Esophagus squamous epithelium (tissue), 5 donors: ENCODE data around the gene DHCR24. TPM values are rescaled to one million over a fixed set of nuclear protein-coding genes. Genes with fewer than 3 reads are reported as not detected.

ENCODE experiments used
- DNase-seq: peaks from one replicate; lab custom pipeline; 2025; lab: John Stamatoyannopoulos, UW
- H3K27ac ChIP-seq, 4 donors: fragments of 200-600 bp; sonication (generic); one replicate each; pipeline ENCODE4 v1.5.1; 2016 to 2019; ENCODE audit warnings: mild to moderate bottlenecking in 1 of 4
- H3K27me3 ChIP-seq, 4 donors: fragments of 200-600 bp; sonication (generic); 1 replicate in 3 of 4; 2 replicates in 1 of 4; pipeline versions ENCODE4 v1.5.1 to v1.6.0; 2017 to 2021; ENCODE audit warnings: antibody characterized with exemption in 1 of 4
- H3K36me3 ChIP-seq, 3 donors: fragments of 200-600 bp; sonication (generic); one replicate each; pipeline ENCODE4 v1.5.1; 2016 to 2019
- H3K4me1 ChIP-seq, 3 donors: fragments of 200-600 bp; sonication (generic); one replicate each; pipeline ENCODE4 v1.5.1; 2017 to 2019
- H3K4me3 ChIP-seq, 4 donors: fragments of 200-600 bp; sonication (generic); 1 replicate in 3 of 4; 2 replicates in 1 of 4; pipeline ENCODE4 v1.5.1; 2016 to 2019; ENCODE audit warnings: mild to moderate bottlenecking in 2 of 4, moderate library complexity in 1 of 4
- H3K9me3 ChIP-seq, 3 donors: fragments of 200-600 bp; sonication (generic); one replicate each; pipeline ENCODE4 v1.5.1; 2016 to 2019
- POLR2A ChIP-seq, 4 donors: fragments of 450-650 bp; IDR thresholded peaks; one replicate each; pipeline ENCODE4 v1.6.1; 2017; ENCODE audit warnings: antibody characterized with exemption in 4 of 4, mild to moderate bottlenecking in 4 of 4, moderate library complexity in 3 of 4
- WGBS, 2 donors: methylation state at CpG; one replicate each; pipeline ENCODE4 v1.1.5; 2018; 5-methylcytosine and 5-hydroxymethylcytosine counted together
- intact Hi-C: fragments of 100-400 bp; cut with DNase I; formaldehyde crosslinking; loops from one replicate; pipeline ENCODE4 v1.15.0; 2022
- total RNA-seq, 4 donors: library from RNA; depleted of rRNA; stranded (reverse); fragments of >200 nt; gene quantifications; one replicate each; pipeline ENCODE4 v1.1.0, GENCODE V29; 2016
- TF ChIP-seq, protein P1 (sequence below), 6 experiments: fragments of 450-650 bp in 4 of 6; fragments of 200-600 bp in 2 of 6; sonication (generic) in 2 of 6; IDR thresholded peaks; one replicate each; pipeline ENCODE4 v1.5.1; 2016 to 2019; ENCODE audit warnings: antibody characterized with exemption in 6 of 6, mild to moderate bottlenecking in 4 of 6, moderate library complexity in 4 of 6
- donor health status: DM: yes; HTN: yes; CAD: no.

The DHCR24 gene
- total RNA-seq, 4 donors from 2014 or later: 285 to 499 (median 340) TPM

DNA sequence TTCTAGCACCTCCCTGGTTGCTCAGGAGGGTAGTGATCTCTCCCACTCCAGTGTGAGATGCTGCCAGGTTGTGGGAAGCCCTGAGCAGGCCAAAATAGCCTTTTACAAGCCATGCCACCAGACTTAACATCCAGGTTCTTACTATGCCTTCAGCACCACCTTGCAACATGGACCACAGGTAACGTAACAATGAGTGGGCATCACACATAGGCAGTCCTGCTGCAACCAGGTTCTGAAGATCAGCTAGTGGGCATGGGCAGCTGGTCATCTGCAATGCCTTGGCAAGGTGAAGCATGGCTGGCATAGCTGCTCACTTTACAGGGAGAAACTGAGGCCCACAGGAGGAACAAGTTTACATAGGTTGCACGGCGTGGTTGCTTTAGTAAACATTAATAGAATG is 40.7 kb downstream of the DHCR24 start:
- Histone ChIP-seq H3K27me3 (no peaks in the 10 kb centered on the region), H3K9me3 (no peaks in the 10 kb centered on the region), H3K27ac (peak overlapping the region in 2 of 4 donors; percentile 28 to 72), H3K4me3 (no peak overlapping the region), H3K4me1 (peaks cover 3 to 39% (median 3%) of the 10 kb centered on the region in 3 donors), H3K36me3 (peaks cover 0 to 54% (median 3%) of the 10 kb centered on the region in 3 donors)
- no peak for TF ChIP-seq POLR2A (IDR thresholded peaks at IDR 0.05)
- TF ChIP-seq, protein P1, sequence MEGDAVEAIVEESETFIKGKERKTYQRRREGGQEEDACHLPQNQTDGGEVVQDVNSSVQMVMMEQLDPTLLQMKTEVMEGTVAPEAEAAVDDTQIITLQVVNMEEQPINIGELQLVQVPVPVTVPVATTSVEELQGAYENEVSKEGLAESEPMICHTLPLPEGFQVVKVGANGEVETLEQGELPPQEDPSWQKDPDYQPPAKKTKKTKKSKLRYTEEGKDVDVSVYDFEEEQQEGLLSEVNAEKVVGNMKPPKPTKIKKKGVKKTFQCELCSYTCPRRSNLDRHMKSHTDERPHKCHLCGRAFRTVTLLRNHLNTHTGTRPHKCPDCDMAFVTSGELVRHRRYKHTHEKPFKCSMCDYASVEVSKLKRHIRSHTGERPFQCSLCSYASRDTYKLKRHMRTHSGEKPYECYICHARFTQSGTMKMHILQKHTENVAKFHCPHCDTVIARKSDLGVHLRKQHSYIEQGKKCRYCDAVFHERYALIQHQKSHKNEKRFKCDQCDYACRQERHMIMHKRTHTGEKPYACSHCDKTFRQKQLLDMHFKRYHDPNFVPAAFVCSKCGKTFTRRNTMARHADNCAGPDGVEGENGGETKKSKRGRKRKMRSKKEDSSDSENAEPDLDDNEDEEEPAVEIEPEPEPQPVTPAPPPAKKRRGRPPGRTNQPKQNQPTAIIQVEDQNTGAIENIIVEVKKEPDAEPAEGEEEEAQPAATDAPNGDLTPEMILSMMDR (IDR thresholded peaks at IDR 0.05): no peak
- no peak for DNase-seq
- WGBS, 2 donors: 82 to 94% methylated on average over 2 to 3 of the region's 3 CpGs
- intact Hi-C loops: no loop called here

DNA sequence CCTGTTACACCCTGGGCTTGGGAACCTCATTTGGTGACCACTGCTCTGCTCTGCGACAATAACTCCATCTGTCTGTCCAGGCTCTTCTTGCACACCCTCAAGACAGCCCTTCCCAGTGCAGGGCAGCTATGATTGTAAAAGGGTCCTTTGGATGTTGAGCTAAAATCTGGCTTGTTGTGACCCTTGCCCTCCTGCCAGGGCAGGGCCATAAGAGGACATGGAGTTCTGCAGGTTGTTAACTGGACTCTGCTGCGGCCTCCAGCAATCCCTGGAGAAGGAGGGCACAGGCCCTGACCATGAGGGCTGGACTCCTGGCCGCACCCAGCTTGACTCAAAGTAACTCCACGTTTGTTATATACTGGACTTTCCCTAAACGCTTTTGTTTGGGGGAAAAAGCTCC is 41.2 kb downstream of the DHCR24 start:
- intact Hi-C loops: no loop called here
- no peaks in the 10 kb centered on the region for H3K9me3 ChIP-seq
- H3K4me3 ChIP-seq: no peak overlapping the region
- 72 to 80% methylated on average over 4 to 5 of the region's 5 CpGs for WGBS, 2 donors
- no peaks in the 10 kb centered on the region for H3K27me3 ChIP-seq
- DNase-seq: no peak
- peaks cover 0 to 49% (median 0%) of the 10 kb centered on the region in 3 donors for H3K36me3 ChIP-seq
- TF ChIP-seq, protein P1 (IDR thresholded peaks at IDR 0.05): no peak
- no peak for TF ChIP-seq POLR2A (IDR thresholded peaks at IDR 0.05)
- no peak overlapping the region for H3K27ac ChIP-seq
- peaks cover 0 to 34% (median 0%) of the 10 kb centered on the region in 3 donors for H3K4me1 ChIP-seq

DNA sequence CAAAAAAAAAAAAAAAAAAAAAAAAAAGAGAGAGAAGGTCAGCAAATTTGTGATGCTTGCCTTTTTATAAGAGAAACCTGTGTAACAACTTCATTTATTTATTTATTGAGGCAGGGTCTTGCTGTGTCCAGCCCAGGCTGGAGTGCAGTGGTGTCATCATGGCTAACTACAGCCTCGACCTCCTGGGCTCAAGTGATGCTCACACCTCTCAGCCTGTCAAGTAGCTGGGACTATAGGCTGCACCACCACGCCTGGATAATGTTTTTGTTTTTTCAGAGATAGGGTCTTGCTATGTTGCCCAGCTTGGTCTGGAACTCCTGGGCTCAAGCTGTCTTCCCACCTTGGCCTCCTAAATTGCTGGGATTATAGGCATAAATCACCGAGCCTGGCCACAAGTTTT is 42.4 kb downstream of the DHCR24 start:
- TF ChIP-seq POLR2A (IDR thresholded peaks at IDR 0.05): no peak
- no peak overlapping the region for H3K4me3 ChIP-seq
- no peak overlapping the region for H3K27ac ChIP-seq
- WGBS, 2 donors: 82 to 86% methylated on average over 3 of the region's 3 CpGs
- H3K36me3 ChIP-seq: peaks cover 0 to 37% (median 0%) of the 10 kb centered on the region in 3 donors
- H3K4me1 ChIP-seq: peaks cover 0 to 30% (median 6%) of the 10 kb centered on the region in 3 donors
- no peak for DNase-seq
- intact Hi-C loops: no loop called here
- no peaks in the 10 kb centered on the region for H3K27me3 ChIP-seq
- H3K9me3 ChIP-seq: no peaks in the 10 kb centered on the region

DNA sequence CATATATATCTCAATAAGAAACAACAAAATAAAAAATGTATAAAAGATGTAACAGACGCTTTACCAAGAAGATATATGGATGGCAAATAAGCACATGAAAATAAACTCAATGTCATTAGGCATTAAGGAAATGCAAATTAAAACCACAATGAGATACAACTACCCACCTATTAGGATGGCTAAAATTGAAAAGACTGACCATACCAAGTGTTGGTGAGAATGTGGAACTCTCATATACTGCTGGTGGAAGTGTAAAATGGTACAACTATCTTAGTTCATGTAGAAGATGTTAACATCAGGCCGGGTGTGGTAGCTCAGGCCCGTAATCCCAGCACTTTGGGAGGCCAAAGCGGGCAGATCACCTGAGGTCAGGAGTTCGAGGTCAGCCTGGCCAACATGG is 43.5 kb downstream of the DHCR24 start:
- 83 to 95% methylated on average over 5 of the region's 5 CpGs for WGBS, 2 donors
- Histone ChIP-seq H3K36me3 (peaks cover 0 to 26% (median 0%) of the 10 kb centered on the region in 3 donors), H3K27ac (no peak overlapping the region), H3K4me3 (no peak overlapping the region), H3K4me1 (peaks cover 0 to 22% (median 6%) of the 10 kb centered on the region in 3 donors), H3K27me3 (no peaks in the 10 kb centered on the region), H3K9me3 (no peaks in the 10 kb centered on the region)
- TF ChIP-seq POLR2A (IDR thresholded peaks at IDR 0.05): no peak
- TF ChIP-seq, protein P1 (IDR thresholded peaks at IDR 0.05): no peak
- no peak for DNase-seq
- intact Hi-C loops: no loop called here

DNA sequence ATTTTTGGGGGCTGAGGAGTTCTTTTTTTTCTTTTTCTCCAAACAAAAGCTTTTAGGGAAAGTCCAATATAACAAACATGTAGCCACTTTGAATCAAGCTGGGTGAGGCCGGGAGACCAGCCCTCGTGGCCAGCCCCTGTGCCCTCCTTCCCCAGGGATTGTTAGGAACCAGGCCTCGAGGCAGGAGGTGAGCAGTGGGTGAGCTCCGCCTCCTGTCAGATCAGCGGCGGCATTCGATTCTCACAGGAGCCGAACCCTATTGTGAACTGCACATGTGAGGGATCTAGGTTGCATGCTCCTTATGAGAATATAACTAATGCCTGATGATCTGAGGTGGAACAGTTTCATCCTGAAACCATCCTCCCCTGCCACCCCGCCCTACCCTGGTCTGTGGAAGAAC is 44.0 kb downstream of the DHCR24 start:
- Histone ChIP-seq H3K27me3 (no peaks in the 10 kb centered on the region), H3K4me3 (no peak overlapping the region), H3K4me1 (peaks cover 0 to 17% (median 6%) of the 10 kb centered on the region in 3 donors), H3K27ac (no peak overlapping the region), H3K36me3 (peaks cover 0 to 21% (median 0%) of the 10 kb centered on the region in 3 donors), H3K9me3 (no peaks in the 10 kb centered on the region)
- no peak for DNase-seq
- 45 to 79% methylated on average over 3 to 5 of the region's 9 CpGs for WGBS, 2 donors
- intact Hi-C loops: no loop called here
- no peak for TF ChIP-seq POLR2A (IDR thresholded peaks at IDR 0.05)
- TF ChIP-seq, protein P1 (IDR thresholded peaks at IDR 0.05): no peak
